Measurements from ENCODE around the gene DLG2.

DLG2 gene

DNA sequence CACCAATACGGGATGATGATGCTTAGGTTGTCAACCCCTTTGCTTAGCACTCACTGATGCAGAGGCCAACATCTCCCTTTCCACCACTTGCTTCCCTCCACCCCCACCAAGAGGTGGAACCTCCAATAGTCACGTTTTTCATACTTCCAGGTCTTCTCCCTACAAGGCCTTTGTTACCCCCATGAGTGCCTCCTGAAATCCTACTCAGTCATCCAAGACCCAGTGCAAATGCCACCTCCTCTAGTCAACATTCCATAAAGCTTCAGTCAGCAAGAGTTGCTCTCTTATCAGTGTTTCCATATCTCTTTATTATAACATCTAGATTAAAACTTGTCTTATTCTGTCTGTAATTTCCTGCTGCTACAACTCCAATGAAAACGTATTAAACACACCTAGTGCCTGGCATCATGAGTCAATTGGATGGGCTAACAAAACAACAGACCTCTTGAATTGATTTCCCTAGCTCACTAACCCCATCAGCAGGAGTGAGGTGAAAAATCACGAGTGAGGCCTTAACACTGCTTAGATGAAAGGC lies 1970.3 kb downstream of the DLG2 start:
- no peak for DNase-seq (ENCODE audit: low read depth)
- no peak overlapping the region for H3K4me3 ChIP-seq (ENCODE audit: low read length)
- no peak for TF ChIP-seq CTCF (conservative IDR thresholded peaks at IDR 0.05; ENCODE audit: low read depth, low read length)

DNA sequence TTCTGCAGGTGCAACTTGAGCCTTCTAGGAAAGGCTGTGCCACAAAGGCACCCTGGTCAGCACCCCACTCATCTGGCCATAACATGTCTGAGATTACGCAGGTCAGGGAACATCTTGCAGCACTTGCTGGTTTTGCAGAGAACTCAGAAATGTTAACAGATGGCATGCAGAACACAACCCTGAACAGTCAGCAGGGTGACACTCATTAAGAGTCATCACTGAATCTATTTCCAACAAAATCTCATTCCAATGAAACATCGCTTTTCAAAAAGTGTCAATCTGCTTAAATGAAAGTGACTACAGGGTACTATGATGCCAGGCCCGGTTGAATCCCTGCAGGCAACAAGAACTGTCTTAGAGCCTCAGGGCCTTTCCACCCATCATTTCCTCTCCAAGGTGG lies 1971.2 kb downstream of the DLG2 start:
- TF ChIP-seq CTCF (conservative IDR thresholded peaks at IDR 0.05; ENCODE audit: low read depth, low read length): no peak
- no peak for DNase-seq (ENCODE audit: low read depth)
- no peak overlapping the region for H3K4me3 ChIP-seq (ENCODE audit: low read length)

GRCh38 chr11:83649528-83649855 lies 1977.7 kb downstream of the DLG2 start:
- no peak for TF ChIP-seq CTCF (conservative IDR thresholded peaks at IDR 0.05; ENCODE audit: low read depth, low read length)
- no peak for DNase-seq (ENCODE audit: low read depth)
- H3K4me3 ChIP-seq (ENCODE audit: low read length): no peak overlapping the region

DNA sequence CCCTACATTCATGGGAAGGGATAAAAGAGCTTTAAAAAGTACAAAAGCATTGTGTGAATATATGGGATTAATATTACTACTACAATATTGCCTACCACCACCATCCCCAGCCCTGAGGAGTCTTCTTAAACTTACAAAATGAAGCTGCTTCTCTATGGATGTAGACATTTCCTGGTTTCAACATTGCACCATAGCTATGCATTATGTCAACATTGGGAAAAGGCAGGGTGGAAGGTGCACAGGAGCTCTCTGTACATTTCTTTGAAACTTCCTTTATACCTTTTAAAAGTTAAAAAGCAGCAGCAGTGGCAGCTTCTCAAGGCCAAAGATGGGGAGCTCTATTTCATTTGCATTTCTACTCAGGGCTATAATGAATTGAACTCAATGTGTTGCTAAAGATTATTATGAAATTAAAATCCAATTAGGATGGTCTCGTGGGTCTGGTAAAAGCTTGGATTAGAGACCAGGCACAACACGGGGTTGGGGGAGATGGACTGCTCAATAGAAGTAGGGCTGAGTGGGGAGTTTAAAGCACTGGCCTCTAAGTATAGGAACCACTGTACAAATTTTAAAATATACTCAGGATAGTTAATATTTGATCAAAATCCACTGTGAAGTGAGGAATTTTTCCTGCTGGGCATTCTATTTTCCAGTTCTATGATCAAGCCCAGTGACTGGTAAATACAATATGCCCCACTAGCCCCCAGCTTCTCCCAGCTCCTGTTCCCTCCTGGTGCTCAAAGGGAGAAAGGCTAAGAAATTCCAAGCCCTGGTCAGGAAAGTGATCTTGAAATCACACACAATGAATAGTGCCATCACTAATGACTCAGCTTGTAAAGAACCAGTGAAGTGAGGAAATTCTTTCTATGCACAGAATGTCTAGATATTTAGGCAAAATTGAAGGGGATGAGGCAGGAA lies 1978.3 kb downstream of the DLG2 start:
- no peak for TF ChIP-seq CTCF (conservative IDR thresholded peaks at IDR 0.05; ENCODE audit: low read depth, low read length)
- no peak for DNase-seq (ENCODE audit: low read depth)

DNA sequence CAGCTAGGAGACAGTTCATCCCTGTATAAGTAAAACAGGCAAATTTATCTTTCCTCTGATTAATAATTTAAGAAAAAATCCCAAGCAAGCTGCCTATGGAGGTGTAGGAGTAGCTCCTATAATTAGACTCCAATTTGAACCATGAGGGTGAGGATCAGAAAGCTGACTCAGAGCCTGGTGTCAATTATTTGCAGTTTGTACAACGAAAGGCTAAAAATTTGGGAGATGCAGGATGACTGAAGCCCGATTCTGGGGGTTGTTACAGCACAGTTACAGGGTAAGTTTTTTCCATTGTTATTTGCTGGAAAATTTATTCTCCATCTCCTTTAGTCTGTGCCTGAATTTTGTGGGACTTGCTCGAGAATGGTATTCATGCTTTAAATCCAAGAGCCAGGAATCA lies 1981.6 kb downstream of the DLG2 start:
- TF ChIP-seq CTCF (conservative IDR thresholded peaks at IDR 0.05; ENCODE audit: low read depth, low read length): no peak

More for the DNA sequence above, 1978.3 kb downstream of the DLG2 start:
- no peak overlapping the region for H3K4me3 ChIP-seq (ENCODE audit: low read length)

DNA sequence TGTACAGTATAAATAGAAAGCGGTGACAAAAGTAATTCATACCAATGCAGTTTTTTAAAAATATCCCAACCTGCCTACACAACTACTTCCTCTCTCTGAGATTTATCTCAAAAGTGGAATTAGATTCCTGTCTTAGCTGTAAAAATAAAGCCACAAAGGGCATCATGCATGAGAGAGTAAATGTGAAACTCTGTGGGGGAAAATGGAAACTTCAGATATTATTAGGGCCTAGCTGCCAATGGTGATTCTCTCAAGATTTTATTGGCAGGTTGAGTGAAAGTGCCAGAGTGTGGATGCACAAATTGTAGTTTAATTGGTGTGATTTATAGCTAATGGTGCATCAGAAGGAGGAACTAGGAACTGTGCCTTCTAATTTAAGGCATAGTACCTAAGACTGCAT lies 1984.0 kb downstream of the DLG2 start:
- TF ChIP-seq CTCF (conservative IDR thresholded peaks at IDR 0.05; ENCODE audit: low read depth, low read length): no peak
- DNase-seq (ENCODE audit: low read depth): no peak
- H3K4me3 ChIP-seq (ENCODE audit: low read length): no peak overlapping the region

More for the DNA sequence above, 1981.6 kb downstream of the DLG2 start:
- DNase-seq (ENCODE audit: low read depth): no peak
- no peak overlapping the region for H3K4me3 ChIP-seq (ENCODE audit: low read length)

DNA sequence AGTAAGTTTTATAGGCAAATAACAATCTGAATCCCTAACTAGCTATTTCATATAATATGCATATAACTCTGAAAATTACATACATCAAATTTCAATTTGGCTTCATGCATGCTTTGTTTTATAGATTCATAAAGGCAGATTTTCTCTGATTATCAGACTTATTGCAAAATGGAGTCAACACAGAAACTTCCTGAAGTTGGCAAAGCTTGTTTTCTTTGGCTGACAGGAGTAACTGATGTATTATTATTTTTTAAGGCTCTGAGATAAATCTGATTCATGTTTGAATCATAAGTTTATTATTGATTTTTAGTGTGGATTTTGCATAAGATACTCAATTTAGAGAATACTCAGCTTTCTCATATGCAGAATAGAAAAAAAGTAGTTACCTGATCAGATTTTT lies 1984.6 kb downstream of the DLG2 start:
- TF ChIP-seq CTCF (conservative IDR thresholded peaks at IDR 0.05; ENCODE audit: low read depth, low read length): no peak
- H3K4me3 ChIP-seq (ENCODE audit: low read length): no peak overlapping the region
- DNase-seq (ENCODE audit: low read depth): no peak
